ENCODE data around the gene USP5.
"Not testable (repeated sequence)": the region's sequence is repeated elsewhere in the genome, so short reads cannot be mapped to it uniquely, and the experiment has no call there.

Gene USP5

DNA sequence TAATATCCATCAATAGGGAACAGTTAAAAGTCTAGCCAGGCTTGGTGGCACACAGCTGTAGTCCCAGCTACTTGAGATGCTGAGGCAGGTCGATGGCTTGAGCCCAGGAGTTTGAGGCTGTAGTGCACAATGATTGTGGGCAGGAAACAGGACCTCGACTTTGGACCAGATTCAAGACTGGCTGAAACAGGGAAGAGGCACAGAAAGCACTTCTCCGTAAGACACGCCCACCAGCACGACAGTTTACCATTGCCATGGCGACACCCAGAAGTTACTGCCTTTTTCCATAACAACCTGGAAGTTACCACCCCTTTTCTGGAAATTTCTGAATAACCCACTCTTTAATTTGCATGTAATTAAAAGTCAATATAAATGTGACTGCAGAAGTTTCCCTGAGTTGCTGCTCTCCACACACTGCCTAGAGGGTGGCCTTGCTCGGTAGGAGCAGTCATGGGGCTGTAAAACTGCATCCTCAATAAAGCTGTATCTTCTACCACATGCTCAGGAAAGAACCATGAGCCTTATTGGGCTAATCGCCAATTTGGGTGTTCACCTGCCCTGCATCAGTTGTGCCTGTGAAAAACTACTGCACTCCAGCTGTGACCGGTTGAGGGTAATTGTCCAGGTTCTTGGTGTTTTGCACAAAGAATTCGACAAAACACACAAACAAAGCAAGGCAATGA is 48.0 kb downstream of the USP5 start:
- DNase-seq (ENCODE audit: low read depth): peak; percentile 24
- no peak overlapping the region for H3K4me3 ChIP-seq (ENCODE audit: low read depth, low read length)
- no peak for TF ChIP-seq POLR2A (IDR thresholded peaks at IDR 0.05; ENCODE audit: extremely low read depth, insufficient read length)

DNA sequence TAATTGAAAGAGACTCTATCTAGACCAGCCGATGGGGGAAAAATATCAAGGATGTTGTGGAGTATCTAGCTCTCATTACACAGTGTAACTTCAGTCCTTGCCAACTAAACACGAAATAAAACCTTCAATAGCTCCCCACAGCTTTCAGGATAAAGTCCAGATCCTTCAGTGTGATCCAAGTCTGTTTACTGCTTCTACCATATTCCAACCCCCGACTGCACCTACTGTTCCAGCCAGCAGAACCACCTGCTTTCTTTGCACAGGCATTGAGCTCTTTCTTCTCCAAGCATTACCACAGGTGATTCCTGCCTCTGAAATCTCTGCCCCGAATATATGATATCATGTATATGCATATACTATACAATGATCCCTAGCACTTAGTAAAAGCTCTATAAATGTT is 50.5 kb downstream of the USP5 start:
- TF ChIP-seq MYC (IDR thresholded peaks at IDR 0.05; ENCODE audit: low read depth, low read length): no peak
- no peak for TF ChIP-seq POLR2A (IDR thresholded peaks at IDR 0.05; ENCODE audit: extremely low read depth, insufficient read length)
- TF ChIP-seq, protein P1, sequence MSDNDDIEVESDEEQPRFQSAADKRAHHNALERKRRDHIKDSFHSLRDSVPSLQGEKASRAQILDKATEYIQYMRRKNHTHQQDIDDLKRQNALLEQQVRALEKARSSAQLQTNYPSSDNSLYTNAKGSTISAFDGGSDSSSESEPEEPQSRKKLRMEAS (IDR thresholded peaks at IDR 0.05; ENCODE audit: low read depth, low read length): no peak
- TF ChIP-seq, protein P2, sequence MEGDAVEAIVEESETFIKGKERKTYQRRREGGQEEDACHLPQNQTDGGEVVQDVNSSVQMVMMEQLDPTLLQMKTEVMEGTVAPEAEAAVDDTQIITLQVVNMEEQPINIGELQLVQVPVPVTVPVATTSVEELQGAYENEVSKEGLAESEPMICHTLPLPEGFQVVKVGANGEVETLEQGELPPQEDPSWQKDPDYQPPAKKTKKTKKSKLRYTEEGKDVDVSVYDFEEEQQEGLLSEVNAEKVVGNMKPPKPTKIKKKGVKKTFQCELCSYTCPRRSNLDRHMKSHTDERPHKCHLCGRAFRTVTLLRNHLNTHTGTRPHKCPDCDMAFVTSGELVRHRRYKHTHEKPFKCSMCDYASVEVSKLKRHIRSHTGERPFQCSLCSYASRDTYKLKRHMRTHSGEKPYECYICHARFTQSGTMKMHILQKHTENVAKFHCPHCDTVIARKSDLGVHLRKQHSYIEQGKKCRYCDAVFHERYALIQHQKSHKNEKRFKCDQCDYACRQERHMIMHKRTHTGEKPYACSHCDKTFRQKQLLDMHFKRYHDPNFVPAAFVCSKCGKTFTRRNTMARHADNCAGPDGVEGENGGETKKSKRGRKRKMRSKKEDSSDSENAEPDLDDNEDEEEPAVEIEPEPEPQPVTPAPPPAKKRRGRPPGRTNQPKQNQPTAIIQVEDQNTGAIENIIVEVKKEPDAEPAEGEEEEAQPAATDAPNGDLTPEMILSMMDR (IDR thresholded peaks at IDR 0.05; ENCODE audit: low read depth, low read length): no peak
- DNase-seq (ENCODE audit: low read depth): no peak
- no peak overlapping the region for H3K4me3 ChIP-seq (ENCODE audit: low read depth, low read length)

DNA sequence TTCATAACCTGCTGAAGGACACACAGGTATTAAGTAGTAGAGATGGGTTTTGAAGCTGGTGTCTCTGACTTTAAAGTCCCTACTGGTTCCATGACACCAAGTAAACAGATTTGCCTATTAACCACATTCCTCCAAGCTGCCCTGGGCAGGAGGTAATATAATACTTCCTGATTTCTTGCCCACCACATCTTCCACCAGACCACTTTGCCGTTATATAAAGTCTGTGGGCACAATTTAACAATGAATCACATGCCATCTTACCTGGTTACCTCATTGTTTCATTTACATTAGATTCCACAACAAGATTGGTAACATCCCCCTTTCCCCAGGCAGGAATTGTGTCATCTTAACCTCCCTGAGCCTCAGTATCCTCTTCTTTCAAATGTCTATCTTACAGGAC is 51.8 kb downstream of the USP5 start:
- peak; percentile 71 for DNase-seq (ENCODE audit: low read depth)

DNA sequence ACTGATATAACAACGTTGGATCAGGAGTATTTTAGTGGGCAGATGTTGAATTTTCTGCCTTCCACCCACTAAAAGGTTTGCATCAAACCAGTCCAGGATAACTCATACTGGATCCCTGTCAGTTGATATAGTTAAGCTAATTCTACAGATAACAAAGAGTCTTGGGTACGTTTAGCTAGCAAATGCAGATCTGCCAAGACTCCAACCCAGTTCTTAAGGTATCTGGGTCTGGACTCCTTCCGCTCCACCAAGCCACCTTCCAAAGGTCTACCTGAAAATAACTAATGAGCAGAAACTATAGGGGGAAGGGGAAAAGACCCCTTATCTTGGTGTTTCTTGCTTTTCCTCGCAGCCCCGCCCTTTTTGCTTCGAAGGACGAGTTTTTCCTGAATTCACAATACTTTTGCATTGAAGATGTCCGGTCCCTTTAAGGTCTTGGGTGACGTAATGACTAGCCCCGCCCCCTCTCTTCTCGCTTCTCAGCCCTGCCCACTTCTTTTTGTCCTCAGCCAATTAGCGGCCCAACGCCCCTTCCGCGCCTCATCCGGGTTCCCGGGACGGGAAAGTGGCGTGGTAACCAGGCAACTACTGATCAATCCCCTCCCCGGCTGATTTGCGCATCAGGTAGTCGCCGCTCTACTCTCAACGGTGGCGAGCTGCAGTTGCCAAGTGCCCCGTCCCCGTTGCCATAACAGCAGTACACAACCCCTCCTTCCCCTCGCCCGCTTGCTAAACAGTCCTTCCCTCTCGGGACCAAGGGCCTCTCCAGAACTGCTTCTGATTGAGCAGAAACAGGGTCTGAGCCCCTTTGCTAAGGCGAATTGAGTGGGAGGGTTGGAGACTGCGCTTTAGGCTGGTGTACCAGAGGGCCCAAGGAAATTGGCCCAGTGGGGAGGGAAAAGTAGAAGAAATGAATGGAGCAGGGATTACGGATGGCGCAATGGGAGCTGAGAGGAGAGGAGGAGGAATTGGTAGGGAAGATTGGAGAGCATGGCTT is 52.6 kb downstream of the USP5 start, which contains the start of gene LRRC23:
LRRC23 (plus strand) TSS at position 543 of the 997 bp plus-strand sequence. CDS start 812 bp downstream, outside the sequence.
- DNase-seq (ENCODE audit: low read depth): peak; percentile 95
- TF ChIP-seq POLR2A (IDR thresholded peaks at IDR 0.05; ENCODE audit: extremely low read depth, insufficient read length) (peak; percentile 51), MYC (IDR thresholded peaks at IDR 0.05; ENCODE audit: low read depth, low read length) (no peak)
- TF ChIP-seq, protein P1 (IDR thresholded peaks at IDR 0.05; ENCODE audit: low read depth, low read length): 0 out of 2 replicates have a peak, but pooled peaks have one; percentile 19
- TF ChIP-seq, protein P2 (IDR thresholded peaks at IDR 0.05; ENCODE audit: low read depth, low read length): no peak
- H3K4me3 ChIP-seq (ENCODE audit: low read depth, low read length): peak within 1 kb of the TSS; percentile 59

More for the DNA sequence above, 51.8 kb downstream of the USP5 start:
- TF ChIP-seq, protein P1 (IDR thresholded peaks at IDR 0.05; ENCODE audit: low read depth, low read length): peak; percentile 31; the same call in 1 of the 2 replicates
- TF ChIP-seq, protein P2 (IDR thresholded peaks at IDR 0.05; ENCODE audit: low read depth, low read length): no peak
- 0 out of 2 replicates have a peak, but pooled peaks have one; percentile 31 for TF ChIP-seq MYC (IDR thresholded peaks at IDR 0.05; ENCODE audit: low read depth, low read length)
- TF ChIP-seq POLR2A (IDR thresholded peaks at IDR 0.05; ENCODE audit: extremely low read depth, insufficient read length): no peak
- H3K4me3 ChIP-seq (ENCODE audit: low read depth, low read length): no peak overlapping the region

DNA sequence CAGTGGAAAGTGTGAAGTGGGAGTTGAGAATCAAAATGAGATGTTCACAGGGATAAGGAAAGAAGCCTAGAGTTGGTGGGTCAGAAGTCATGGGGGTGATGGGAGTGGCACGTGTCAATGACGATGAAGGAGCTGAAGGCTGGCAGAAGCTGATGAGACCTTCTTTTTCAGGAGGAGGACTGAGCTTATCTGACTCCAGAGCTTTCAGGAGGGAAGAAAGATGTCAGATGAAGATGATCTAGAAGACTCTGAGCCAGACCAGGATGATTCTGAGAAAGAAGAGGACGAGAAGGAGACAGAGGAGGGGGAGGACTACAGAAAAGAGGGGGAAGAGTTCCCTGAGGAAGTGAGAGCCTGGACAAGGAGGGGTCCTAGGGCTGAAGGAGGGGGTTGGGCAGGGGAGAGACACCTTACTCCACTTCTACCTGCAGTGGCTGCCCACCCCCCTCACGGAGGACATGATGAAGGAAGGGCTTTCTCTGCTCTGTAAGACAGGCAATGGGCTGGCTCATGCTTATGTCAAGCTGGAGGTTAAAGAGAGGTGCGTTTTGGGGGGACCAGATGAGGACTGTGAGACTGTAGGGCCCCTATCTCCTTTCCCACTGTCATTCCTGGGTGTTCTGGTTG is 53.6 kb downstream of the USP5 start:
- TF ChIP-seq POLR2A (IDR thresholded peaks at IDR 0.05; ENCODE audit: extremely low read depth, insufficient read length) (no peak), MYC (IDR thresholded peaks at IDR 0.05; ENCODE audit: low read depth, low read length) (no peak)
- TF ChIP-seq, protein P2 (IDR thresholded peaks at IDR 0.05; ENCODE audit: low read depth, low read length): no peak
- TF ChIP-seq, protein P1 (IDR thresholded peaks at IDR 0.05; ENCODE audit: low read depth, low read length): no peak
- H3K4me3 ChIP-seq (ENCODE audit: low read depth, low read length): peak overlapping the region; percentile 59
- no peak for DNase-seq (ENCODE audit: low read depth)

DNA sequence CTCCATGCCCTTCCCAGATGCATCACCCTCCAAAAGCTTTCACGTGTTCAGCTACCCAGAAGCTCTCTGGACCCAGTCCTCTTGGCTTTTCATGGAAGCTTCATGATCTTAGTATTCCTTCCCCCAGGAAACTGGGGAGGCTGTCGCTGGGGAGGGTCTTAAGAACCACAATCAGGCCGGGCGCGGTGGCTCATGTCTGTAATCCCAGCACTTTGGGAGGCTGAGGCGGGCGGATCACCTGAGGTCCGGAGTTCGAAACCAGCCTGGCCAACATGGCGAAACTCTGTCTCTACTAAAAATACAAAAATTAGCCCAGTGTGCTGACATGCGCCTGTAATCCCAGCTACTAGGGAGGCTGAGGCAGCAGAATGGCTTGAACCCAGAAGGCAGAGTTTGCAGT is 56.2 kb downstream of the USP5 start:
- H3K4me3 ChIP-seq (ENCODE audit: low read depth, low read length); DNase-seq (ENCODE audit: low read depth): not testable (repeated sequence)

Measured in NB4 (cell line).